GM19463 (cell line): ENCODE results near the gene PCDHA12.
"Not testable (repeated sequence)": the region's sequence is repeated elsewhere in the genome, so short reads cannot be mapped to it uniquely, and the experiment has no call there.

Source experiments
- ATAC-seq: cut with Tn5 transposase; IDR thresholded peaks from one replicate; pipeline ENCODE4 v1.9.1; 2021; ENCODE audit warnings: mild to moderate bottlenecking, moderate library complexity; ENCODE audit not compliant: unreplicated experiment

Gene PCDHA12

GRCh38 chr5:140857177-140857986 lies 17.7 kb upstream of the PCDHA12 start:
- ATAC-seq: no peak

DNA sequence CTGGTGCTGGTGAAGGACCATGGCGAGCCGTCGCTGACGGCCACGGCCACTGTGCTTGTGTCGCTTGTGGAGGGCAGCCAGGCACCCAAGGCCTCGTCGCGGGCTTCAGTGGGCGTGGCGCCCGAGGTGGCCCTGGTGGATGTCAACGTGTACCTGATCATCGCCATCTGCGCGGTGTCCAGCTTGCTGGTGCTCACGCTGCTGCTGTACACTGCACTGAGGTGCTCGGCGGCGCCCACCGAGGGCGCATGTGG lies 17.2 kb upstream of the PCDHA12 start:
- no peak for ATAC-seq

DNA sequence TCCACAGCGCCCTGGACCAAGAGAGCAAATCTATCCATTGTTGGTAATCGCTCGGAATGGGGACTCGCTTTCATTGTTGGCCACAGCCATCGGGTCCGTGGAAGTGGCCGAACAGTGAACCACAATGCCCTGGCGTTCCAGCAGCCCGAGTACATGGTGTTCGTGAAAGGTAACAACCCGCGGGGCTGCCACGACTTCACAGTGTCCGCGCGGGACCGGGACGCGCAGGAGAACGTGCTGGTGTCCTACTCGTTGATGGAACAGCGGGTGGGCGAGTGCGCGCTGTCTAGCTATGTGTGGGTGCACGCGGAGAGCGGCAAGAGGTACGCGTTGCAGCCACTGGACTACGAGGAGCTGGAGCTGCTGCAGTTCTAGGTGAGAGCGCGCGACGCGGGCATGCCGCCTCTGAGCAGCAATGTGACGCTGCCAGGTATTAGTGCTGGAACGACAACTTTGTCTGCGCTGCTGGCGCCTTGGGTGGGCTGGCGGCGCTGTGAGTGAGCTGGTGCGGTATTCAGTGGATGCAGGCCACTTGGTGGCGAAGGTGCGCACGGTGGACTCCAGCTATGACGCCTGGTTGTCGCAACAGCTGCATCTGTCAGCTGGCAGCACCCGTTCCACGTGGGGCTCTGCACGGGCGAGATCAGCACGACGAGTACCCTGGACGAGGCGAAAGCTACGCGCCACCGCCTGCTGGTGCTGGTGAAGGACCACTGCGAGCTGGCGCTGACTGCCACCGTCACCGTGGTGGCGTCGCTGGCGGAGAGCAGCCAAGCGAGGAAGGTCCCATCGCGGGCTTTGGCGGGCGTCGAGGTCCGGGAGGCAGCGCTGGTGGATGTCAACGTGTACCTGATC lies 12.4 kb upstream of the PCDHA12 start:
- no peak for ATAC-seq

DNA sequence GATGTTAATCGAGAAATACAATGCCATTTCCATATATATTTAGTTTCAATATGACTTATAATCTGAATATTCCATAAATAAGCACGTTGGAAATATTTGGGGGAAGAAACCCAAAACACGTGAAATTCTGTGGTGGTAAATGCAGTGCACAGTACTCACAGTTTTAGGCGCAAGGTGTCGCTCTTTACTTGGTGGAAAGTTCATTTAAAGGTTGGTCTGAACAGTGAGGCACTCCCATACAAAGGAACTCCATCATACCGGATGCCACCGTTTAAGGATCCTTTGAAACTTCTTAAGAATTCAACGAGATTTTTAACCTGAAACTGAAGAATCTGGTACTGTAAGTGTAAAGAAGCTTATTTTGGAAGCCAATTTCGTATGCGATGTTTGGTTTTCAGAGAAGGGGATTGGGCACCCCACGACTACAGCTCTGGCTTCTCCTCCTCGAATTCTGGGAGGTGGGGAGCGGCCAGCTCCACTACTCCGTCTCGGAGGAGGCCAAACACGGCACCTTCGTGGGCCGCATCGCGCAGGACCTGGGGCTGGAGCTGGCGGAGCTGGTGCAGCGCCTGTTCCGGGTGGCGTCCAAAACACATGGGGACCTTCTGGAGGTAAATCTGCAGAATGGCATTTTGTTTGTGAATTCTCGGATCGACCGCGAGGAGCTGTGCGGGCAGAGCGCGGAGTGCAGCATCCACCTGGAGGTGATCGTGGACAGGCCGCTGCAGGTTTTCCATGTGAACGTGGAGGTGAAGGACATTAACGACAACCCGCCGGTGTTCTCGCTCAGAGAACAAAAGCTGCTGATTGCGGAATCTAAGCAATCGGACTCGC lies 6.2 kb upstream of the PCDHA12 start, which contains the start of gene PCDHA11:
Gene PCDHA11, plus strand, starts transcription at position 237 of the 834 bp plus-strand sequence. Its CDS starts 147 bp downstream, at position 384.
- no peak for ATAC-seq

GRCh38 chr5:140869555-140869886 lies 5.6 kb upstream of the PCDHA12 start:
- ATAC-seq: no peak

DNA sequence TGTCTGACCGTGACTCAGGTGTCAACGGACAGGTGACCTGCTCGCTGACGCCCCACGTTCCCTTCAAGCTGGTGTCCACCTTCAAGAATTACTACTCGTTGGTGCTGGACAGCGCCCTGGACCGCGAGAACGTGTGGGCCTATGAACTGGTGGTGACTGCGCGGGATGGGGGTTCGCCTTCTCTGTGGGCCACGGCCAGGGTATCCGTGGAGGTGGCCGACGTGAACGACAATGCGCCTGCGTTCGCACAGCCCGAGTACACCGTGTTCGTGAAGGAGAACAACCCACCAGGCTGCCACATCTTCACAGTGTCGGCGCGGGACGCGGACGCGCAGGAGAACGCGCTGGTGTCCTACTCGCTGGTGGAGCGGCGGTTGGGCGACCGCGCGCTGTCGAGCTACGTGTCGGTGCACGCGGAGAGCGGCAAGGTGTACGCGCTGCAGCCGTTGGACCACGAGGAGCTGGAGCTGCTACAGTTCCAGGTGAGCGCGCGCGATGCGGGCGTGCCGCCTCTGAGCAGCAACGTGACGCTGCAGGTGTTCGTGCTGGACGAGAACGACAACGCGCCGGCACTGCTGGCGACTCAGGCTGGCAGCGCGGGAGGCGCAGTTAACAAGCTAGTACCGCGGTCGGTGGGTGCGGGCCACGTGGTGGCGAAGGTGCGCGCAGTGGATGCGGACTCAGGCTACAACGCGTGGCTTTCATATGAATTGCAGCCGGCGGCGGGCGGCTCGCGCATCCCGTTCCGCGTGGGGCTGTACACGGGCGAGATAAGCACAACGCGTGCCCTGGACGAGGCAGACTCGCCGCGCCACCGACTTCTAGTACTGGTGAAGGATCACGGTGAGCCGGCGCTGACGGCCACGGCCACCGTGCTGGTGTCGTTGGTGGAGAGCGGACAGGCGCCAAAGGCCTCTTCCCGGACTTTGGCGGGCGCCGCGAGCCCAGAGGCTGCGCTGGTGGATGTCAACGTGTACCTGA lies 4.6 kb upstream of the PCDHA12 start:
- ATAC-seq: no peak

DNA sequence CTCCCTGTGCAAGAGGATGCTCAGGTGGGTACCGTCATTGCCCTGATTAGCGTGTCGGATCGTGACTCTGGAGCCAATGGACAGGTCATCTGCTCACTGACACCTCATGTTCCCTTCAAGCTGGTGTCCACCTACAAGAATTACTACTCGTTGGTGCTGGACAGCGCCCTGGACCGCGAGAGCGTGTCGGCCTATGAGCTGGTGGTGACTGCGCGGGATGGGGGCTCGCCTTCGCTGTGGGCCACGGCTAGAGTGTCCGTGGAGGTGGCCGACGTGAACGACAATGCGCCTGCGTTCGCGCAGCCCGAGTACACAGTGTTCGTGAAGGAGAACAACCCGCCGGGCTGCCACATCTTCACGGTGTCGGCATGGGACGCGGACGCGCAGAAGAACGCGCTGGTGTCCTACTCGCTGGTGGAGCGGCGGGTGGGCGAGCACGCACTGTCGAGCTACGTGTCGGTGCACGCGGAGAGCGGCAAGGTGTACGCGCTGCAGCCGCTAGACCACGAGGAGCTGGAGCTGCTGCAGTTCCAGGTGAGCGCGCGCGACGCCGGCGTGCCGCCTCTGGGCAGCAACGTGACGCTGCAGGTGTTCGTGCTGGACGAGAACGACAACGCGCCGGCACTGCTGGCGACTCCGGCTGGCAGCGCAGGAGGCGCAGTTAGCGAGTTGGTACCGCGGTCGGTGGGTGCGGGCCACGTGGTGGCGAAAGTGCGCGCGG lies 1.6 kb downstream of the PCDHA12 start:
- ATAC-seq: not testable (repeated sequence)

DNA sequence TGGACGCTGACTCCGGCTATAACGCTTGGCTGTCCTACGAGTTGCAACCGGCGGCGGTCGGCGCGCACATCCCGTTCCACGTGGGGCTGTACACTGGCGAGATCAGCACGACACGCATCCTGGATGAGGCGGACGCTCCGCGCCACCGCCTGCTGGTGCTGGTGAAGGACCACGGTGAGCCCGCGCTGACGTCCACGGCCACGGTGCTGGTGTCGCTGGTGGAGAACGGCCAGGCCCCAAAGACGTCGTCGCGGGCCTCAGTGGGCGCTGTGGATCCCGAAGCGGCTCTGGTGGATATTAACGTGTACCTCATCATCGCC lies 2.1 kb downstream of the PCDHA12 start:
- ATAC-seq: no peak

GRCh38 chr5:140881889-140882590 lies 6.9 kb downstream of the PCDHA12 start, which contains the start of gene PCDHA13:
Gene PCDHA13, plus strand, starts transcription at chr5:140882124. Its CDS starts 145 bp downstream, at chr5:140882269.
- ATAC-seq: no peak

- ATAC-seq: no peak
Measured at GRCh38 chr5:140882591-140882899, 7.4 kb downstream of the PCDHA12 start.

DNA sequence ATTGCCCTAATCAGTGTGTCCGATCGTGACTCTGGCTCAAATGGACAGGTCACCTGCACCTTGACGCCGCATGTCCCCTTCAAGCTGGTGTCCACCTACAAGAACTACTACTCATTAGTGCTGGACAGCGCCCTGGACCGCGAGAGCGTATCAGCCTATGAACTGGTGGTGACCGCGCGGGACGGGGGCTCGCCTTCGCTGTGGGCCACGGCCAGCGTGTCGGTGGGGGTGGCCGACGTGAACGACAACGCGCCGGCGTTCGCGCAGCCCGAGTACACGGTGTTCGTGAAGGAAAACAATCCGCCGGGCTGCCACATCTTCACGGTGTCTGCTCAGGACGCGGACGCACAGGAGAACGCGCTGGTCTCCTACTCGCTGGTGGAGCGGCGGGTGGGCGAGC lies 8.3 kb downstream of the PCDHA12 start:
- ATAC-seq: no peak

GRCh38 chr5:140883927-140884697 lies 9.0 kb downstream of the PCDHA12 start:
- no peak for ATAC-seq

DNA sequence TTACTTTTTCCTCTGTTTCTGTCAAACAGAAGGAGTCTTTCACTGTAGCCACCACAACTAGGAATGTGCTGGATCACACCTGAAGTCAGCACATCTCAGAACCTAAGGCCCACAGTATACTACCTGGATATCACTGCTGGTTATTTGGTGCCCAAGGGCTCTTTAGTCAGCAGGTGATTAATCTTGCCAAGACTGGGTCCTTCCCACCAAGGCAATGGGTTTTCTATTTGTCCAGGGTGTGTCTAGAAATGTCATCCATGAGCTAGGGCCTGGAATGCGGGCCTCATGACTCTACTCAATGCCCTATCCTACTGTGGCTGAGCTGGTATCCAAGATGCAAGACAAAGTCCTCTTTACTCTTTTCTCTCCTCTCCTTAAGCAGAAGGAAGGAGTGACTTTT lies 41.2 kb downstream of the PCDHA12 start:
- ATAC-seq: no peak

GRCh38 chr5:140923601-140924000 lies 48.5 kb downstream of the PCDHA12 start:
- no peak for ATAC-seq

DNA sequence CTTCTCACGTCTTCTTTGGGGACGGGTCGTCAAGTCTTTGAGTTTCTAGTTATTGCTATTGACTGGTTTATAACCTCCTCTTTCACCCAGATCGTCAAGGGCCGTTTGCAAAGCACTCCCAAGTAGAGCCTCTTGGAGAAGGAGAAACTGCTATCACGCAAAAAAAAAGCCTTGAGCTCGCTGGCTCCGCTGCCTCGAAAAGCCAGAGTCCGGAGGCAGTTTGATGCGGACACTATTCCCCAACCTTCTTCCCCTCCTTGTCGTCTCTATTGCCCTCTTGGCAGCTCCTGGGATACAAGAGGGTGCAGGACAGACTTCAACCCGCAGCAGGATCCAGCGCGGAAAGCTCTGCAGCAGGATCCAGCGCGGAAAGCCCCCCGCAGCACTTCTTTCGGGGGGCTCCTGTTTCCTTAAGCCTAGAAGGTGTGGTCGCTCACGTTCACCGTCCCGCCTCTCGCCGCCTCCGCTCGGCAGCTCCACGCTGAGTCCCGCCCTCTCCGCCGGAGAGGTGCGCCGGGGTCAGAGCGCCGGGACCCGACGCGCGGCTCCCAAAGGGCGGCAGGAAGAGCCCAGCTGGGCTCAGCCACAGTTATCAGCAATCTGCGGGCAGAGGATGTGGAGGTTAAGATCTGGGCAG lies 50.8 kb downstream of the PCDHA12 start, which contains the start of gene PCDHAC1:
Gene PCDHAC1, plus strand, starts transcription at position 494 of the 637 bp plus-strand sequence. CDS start 594 bp downstream, outside the sequence.
- ATAC-seq: no peak

GRCh38 chr5:140926443-140927227 lies 51.5 kb downstream of the PCDHA12 start:
- ATAC-seq: no peak

DNA sequence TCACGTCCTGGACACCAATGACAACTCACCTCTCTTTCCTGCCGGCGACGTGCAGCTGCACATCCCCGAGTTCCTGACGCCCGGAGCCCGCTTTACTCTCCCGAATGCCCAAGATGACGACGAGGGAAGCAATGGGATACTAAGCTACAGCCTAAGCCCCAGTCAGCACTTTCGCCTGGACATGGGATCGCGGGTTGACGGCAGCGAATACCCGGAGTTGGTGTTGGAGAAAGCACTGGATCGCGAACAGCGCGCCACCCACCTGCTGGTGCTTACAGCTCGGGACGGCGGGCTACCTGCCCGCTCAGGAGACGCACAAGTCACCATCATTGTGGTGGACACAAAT lies 52.1 kb downstream of the PCDHA12 start:
- no peak for ATAC-seq
